Bronchial epithelial cell (primary cell): ENCODE results near the gene SLC26A6. TPM values are rescaled to one million over a fixed set of nuclear protein-coding genes. Genes with fewer than 3 reads are reported as not detected.

Experiments used
- DNase-seq: peaks from one replicate; pipeline ENCODE4 v3.0.0-alpha.2; 2010; ENCODE audit warnings: low read depth
- FAIRE-seq: peaks from 2 replicates; lab custom pipeline; 2011; peaks lifted over from hg19 to GRCh38; lab: Jason Lieb, UNC
- H3K27me3 ChIP-seq: 2 replicates; pipeline ENCODE4 v1.5.1; 2011; ENCODE audit warnings: low read length; ENCODE audit not compliant: control insufficient read depth, insufficient read depth
- H3K36me3 ChIP-seq: 2 replicates; pipeline ENCODE4 v1.5.1; 2011; ENCODE audit warnings: low read length; ENCODE audit not compliant: control insufficient read depth, insufficient read depth
- H3K4me3 ChIP-seq: 2 replicates; pipeline ENCODE4 v1.5.1; 2011; ENCODE audit warnings: mild to moderate bottlenecking, low read depth, low read length, control low read depth
- CTCF ChIP-seq: IDR thresholded peaks from 2 replicates; pipeline ENCODE4 v1.5.1; 2011; ENCODE audit warnings: mild to moderate bottlenecking, moderate library complexity, low read length, control low read depth, inconsistent platforms; ENCODE audit not compliant: insufficient read depth, severe bottlenecking
- total RNA-seq: library from RNA; depleted of rRNA; stranded (reverse); fragments of >200 nt; gene quantifications from 2 replicates; pipeline ENCODE4 v1.2.1, GENCODE V29; 2014

The SLC26A6 gene
- total RNA-seq, 1 donor from 2014 or later = 45.8 TPM

- no peak for FAIRE-seq
- no peak for TF ChIP-seq CTCF
- H3K36me3 ChIP-seq = no peaks in the 10 kb centered on the region
- no peak overlapping the region for H3K4me3 ChIP-seq
- no peaks in the 10 kb centered on the region for H3K27me3 ChIP-seq
- no peak for DNase-seq
Observed at GRCh38 chr3:48644898-48645760, 9.9 kb upstream of the SLC26A6 start.

GRCh38 chr3:48642605-48643004, 7.3 kb upstream of the SLC26A6 start:
- H3K36me3 ChIP-seq = no peaks in the 10 kb centered on the region
- FAIRE-seq (no peak), DNase-seq (no peak)
- no peaks in the 10 kb centered on the region for H3K27me3 ChIP-seq
- TF ChIP-seq CTCF = no peak
- no peak overlapping the region for H3K4me3 ChIP-seq

GRCh38 chr3:48641396-48641795, 6.1 kb upstream of the SLC26A6 start:
- DNase-seq = no peak
- FAIRE-seq = no peak
- Histone ChIP-seq H3K4me3 (no peak overlapping the region), H3K27me3 (no peaks in the 10 kb centered on the region), H3K36me3 (no peaks in the 10 kb centered on the region)
- no peak for TF ChIP-seq CTCF

- DNase-seq (no peak), FAIRE-seq (no peak)
- TF ChIP-seq CTCF = no peak
- no peaks in the 10 kb centered on the region for H3K36me3 ChIP-seq
- no peak overlapping the region for H3K4me3 ChIP-seq
- H3K27me3 ChIP-seq = no peaks in the 10 kb centered on the region
Observed at GRCh38 chr3:48639944-48640606, 4.8 kb upstream of the SLC26A6 start.

DNA sequence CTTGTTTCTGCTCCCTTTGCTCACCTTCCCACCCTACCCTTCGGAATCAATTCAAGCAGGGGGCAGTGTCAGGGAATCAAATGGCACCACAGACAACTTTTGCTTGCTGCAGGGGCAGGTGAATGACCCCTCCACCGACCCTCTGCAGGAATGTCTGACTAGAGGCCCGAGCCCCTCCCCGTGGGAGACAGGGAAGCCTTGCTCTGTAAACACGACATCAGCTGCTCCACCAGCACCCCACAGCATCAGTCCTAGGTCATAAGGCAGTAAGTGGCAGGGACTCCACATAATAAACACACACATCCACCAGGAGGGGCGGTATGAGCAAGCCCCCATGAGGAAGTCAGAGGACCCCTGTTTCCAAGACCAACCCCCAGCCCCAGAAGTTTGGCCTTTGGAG, 2.0 kb upstream of the SLC26A6 start:
- Histone ChIP-seq H3K4me3 (no peak overlapping the region), H3K36me3 (peaks cover 10% of the 10 kb centered on the region), H3K27me3 (no peaks in the 10 kb centered on the region)
- DNase-seq (no peak), FAIRE-seq (no peak)
- TF ChIP-seq CTCF = no peak
